Ovary (tissue), 9 donors: Measurements from ENCODE around the gene ZSWIM6. TPM values are rescaled to one million over a fixed set of nuclear protein-coding genes. Genes with fewer than 3 reads are reported as not detected.
A peak's percentile ranks its signal among the peaks of the same experiment; 100 is the strongest.

Experiments
- DNase-seq, 5 donors: peaks; one replicate each; pipeline ENCODE4 v3.0.0-alpha.2; 2019 to 2020
- H3K27ac ChIP-seq, 2 donors: fragments of 200-600 bp; one replicate each; pipeline versions ENCODE4 v1.5.1 to v1.8.0; 2019 to 2022
- H3K27me3 ChIP-seq: fragments of 200-600 bp; one replicate; pipeline ENCODE4 v1.8.0; 2022
- H3K36me3 ChIP-seq: fragments of 200-600 bp; sonication (generic); one replicate; pipeline ENCODE4 v1.5.1; 2019
- H3K4me1 ChIP-seq: one replicate; pipeline ENCODE4 v1.8.1; 2013; ENCODE audit warnings: mild to moderate bottlenecking, moderate library complexity; ENCODE audit not compliant: insufficient read depth
- H3K4me3 ChIP-seq: fragments of 200-600 bp; sonication (generic); one replicate; pipeline ENCODE4 v1.5.1; 2017
- H3K9me3 ChIP-seq, 2 donors: fragments of 200-600 bp in 1 of 2; sonication (generic) in 1 of 2; one replicate each; pipeline versions ENCODE4 v1.5.1 to v1.8.1; 2013 to 2019; ENCODE audit warnings: mild to moderate bottlenecking in 1 of 2, moderate library complexity in 1 of 2
- EP300 ChIP-seq: sonication (generic); formaldehyde crosslinking; IDR thresholded peaks from one replicate; pipeline ENCODE4 v1.6.1; 2017; ENCODE audit warnings: antibody characterized with exemption
- POLR2A ChIP-seq: fragments of 450-650 bp; IDR thresholded peaks from one replicate; pipeline ENCODE4 v1.6.1; 2017; ENCODE audit warnings: antibody characterized with exemption, mild to moderate bottlenecking, moderate library complexity
- WGBS, 3 donors: extraction: QIAGEN DNeasy Blood & Tissue Kit in 1 of 3; methylation state at CpG; one replicate each; pipeline versions ENCODE4 v1.1.5 to v1.1.7; 2013 to 2017; 5-methylcytosine and 5-hydroxymethylcytosine counted together
- intact Hi-C, 4 donors: fragments of 100-400 bp; cut with DNase I; formaldehyde crosslinking; loops; one replicate each; pipeline versions ENCODE4 v1.11.0 to v1.15.1; 2022 to 2023
- polyA plus RNA-seq, 2 donors: library from polyadenylated mRNA; stranded (reverse); fragments of 200-250 nt in 1 of 2; fragments of 350-450 nt in 1 of 2; fragmentation: Illumina TruSeq in 1 of 2; extraction: RNeasy Lipid Tissue Mini Kit (QIAGEN cat#74804) in 1 of 2; gene quantifications; one replicate each; pipeline ENCODE4 v1.2.3, GENCODE V29; 2013 to 2014
- total RNA-seq, 7 donors: library from RNA; depleted of rRNA in 2 of 7; stranded (reverse); fragments of >200 nt in 2 of 7; fragmentation: NEBNext Ultra II Directional in 3 of 7; extraction: Animal tissue kit (Norgen Biotek cat#: 25700) in 3 of 7; gene quantifications; one replicate each; pipeline versions ENCODE4 v1.1.0 to v1.2.4, GENCODE V29; 2016 to 2023
- TF ChIP-seq, protein P1 (sequence below), 3 donors: fragments of 450-650 bp in 2 of 3; fragments of 200-600 bp in 1 of 3; IDR thresholded peaks; one replicate each; pipeline versions ENCODE4 v1.5.1 to v1.8.0; 2016 to 2022; ENCODE audit warnings: antibody characterized with exemption in 3 of 3, mild to moderate bottlenecking in 1 of 3
- donor health status: DM: no; HTN: no; CAD: no; lungs with moderate emphysema.
- donor health status: DM: no; HTN: no; CAD: no.
- donor health status: Bipolar disorder and iron deficiency.
- donor health status: DM: yes; HTN: yes; CAD: no.
- donor health status: DM: no; HTN: no; CAD: no.
- donor health status: DM: yes; HTN: yes; CAD: no.

ZSWIM6 gene
- total and polyA plus RNA-seq, 9 donors: 4.1 to 15.3 (median 10.6) TPM

GRCh38 chr5:61344187-61344944 is 12.3 kb downstream of the ZSWIM6 start:
- intact Hi-C loops: no loop called here
- 48 to 53% (median 50%) methylated on average over 6 of the region's 6 CpGs for WGBS, 3 donors
- no peaks in the 10 kb centered on the region for H3K27me3 ChIP-seq
- no peaks in the 10 kb centered on the region for H3K36me3 ChIP-seq
- DNase-seq: peak in 4 of 5 donors; percentile 54 to 73 (median 62)
- H3K4me1 ChIP-seq: peaks cover 14% of the 10 kb centered on the region
- H3K9me3 ChIP-seq: no peaks in the 10 kb centered on the region
- no peak for TF ChIP-seq EP300
- TF ChIP-seq POLR2A: no peak
- TF ChIP-seq, protein P1, sequence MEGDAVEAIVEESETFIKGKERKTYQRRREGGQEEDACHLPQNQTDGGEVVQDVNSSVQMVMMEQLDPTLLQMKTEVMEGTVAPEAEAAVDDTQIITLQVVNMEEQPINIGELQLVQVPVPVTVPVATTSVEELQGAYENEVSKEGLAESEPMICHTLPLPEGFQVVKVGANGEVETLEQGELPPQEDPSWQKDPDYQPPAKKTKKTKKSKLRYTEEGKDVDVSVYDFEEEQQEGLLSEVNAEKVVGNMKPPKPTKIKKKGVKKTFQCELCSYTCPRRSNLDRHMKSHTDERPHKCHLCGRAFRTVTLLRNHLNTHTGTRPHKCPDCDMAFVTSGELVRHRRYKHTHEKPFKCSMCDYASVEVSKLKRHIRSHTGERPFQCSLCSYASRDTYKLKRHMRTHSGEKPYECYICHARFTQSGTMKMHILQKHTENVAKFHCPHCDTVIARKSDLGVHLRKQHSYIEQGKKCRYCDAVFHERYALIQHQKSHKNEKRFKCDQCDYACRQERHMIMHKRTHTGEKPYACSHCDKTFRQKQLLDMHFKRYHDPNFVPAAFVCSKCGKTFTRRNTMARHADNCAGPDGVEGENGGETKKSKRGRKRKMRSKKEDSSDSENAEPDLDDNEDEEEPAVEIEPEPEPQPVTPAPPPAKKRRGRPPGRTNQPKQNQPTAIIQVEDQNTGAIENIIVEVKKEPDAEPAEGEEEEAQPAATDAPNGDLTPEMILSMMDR (IDR thresholded peaks at IDR 0.05): no peak
- no peak overlapping the region for H3K27ac ChIP-seq
- H3K4me3 ChIP-seq: no peak overlapping the region

GRCh38 chr5:61346511-61346910 is 14.5 kb downstream of the ZSWIM6 start:
- H3K4me3 ChIP-seq: no peak overlapping the region
- TF ChIP-seq EP300 (no peak), POLR2A (no peak)
- TF ChIP-seq, protein P1 (IDR thresholded peaks at IDR 0.05): no peak
- H3K9me3 ChIP-seq: no peaks in the 10 kb centered on the region
- 72 to 85% (median 74%) methylated on average over 2 of the region's 2 CpGs for WGBS, 3 donors
- H3K4me1 ChIP-seq: peaks cover 12% of the 10 kb centered on the region
- H3K27me3 ChIP-seq: no peaks in the 10 kb centered on the region
- no peak for DNase-seq
- H3K36me3 ChIP-seq: no peaks in the 10 kb centered on the region
- intact Hi-C loops: no loop called here
- H3K27ac ChIP-seq: no peak overlapping the region

DNA sequence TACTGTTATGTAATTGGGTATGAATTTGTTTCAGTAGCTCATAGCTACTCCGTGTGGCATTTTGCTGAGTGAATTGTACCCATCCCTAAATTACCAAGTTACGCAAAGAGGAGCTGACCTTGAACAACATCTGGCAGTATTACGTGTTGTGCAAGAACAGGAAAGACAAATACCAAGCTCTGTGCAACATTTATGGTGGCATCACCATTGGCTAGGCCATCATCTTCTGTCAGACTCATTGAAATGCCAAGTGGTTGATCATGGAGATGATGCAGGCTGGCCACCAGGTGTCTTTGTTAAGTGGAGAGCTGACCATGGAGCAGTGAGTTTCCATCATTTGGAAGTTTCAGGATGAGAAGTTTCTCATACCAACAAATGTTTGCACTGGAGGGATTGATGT is 15.0 kb downstream of the ZSWIM6 start:
- intact Hi-C loops: no loop called here
- 68 to 89% (median 70%) methylated on average over 3 of the region's 3 CpGs for WGBS, 3 donors
- TF ChIP-seq POLR2A: no peak
- TF ChIP-seq, protein P1 (IDR thresholded peaks at IDR 0.05): no peak
- no peak for TF ChIP-seq EP300
- Histone ChIP-seq H3K4me1 (peaks cover 12% of the 10 kb centered on the region), H3K4me3 (no peak overlapping the region), H3K9me3 (no peaks in the 10 kb centered on the region), H3K36me3 (no peaks in the 10 kb centered on the region), H3K27me3 (no peaks in the 10 kb centered on the region), H3K27ac (no peak overlapping the region)
- DNase-seq: no peak

DNA sequence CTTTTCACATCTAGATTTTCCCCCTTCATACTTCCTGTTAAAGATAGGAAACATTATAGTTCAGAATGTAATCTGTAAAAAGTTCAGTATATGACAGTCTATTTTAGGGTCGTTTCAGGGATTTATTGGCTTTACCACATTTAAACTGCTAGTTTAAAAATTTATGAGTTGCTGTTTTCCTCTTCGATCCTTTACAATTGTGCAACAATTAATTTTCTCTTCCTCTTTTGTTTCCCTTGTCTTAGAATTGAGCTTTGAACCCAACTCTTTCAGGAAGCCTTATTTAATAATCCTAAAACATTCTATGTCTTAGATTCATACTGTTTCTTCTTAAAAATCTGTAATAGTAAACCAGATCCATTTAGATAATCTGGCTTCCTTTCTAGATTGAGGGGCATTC is 16.4 kb downstream of the ZSWIM6 start:
- H3K27ac ChIP-seq: no peak overlapping the region
- H3K9me3 ChIP-seq: no peaks in the 10 kb centered on the region
- no peaks in the 10 kb centered on the region for H3K27me3 ChIP-seq
- 50 to 72% (median 66%) methylated on average over 2 of the region's 2 CpGs for WGBS, 3 donors
- TF ChIP-seq EP300: no peak
- TF ChIP-seq, protein P1 (IDR thresholded peaks at IDR 0.05): no peak
- TF ChIP-seq POLR2A: no peak
- DNase-seq: no peak
- H3K4me3 ChIP-seq: no peak overlapping the region
- no peaks in the 10 kb centered on the region for H3K36me3 ChIP-seq
- intact Hi-C loops: no loop called here
- peaks cover 19% of the 10 kb centered on the region for H3K4me1 ChIP-seq
